Right atrium auricular region (tissue), 2 donors: ENCODE measurements around the gene PPP6R3. TPM values are rescaled to one million over a fixed set of nuclear protein-coding genes. Genes with fewer than 3 reads are reported as not detected.

ENCODE experiments used
- DNase-seq: peaks from one replicate; pipeline ENCODE4 v3.0.0-alpha.2; 2019; ENCODE audit warnings: low spot score
- H3K27ac ChIP-seq, 2 donors: fragments of 200-600 bp; sonication (generic); 1 replicate in 1 of 2; 2 replicates in 1 of 2; pipeline ENCODE4 v1.5.1; 2016 to 2019
- H3K27me3 ChIP-seq, 2 donors: fragments of 200-600 bp; sonication (generic); one replicate each; pipeline versions ENCODE4 v1.5.1 to v1.6.0; 2017 to 2019
- H3K36me3 ChIP-seq: fragments of 200-600 bp; sonication (generic); one replicate; pipeline ENCODE4 v1.5.1; 2016
- H3K4me1 ChIP-seq, 2 donors: fragments of 200-600 bp; sonication (generic); one replicate each; pipeline versions ENCODE4 v1.5.1 to v1.6.0; 2017 to 2019
- H3K4me3 ChIP-seq, 2 donors: fragments of 200-600 bp; sonication (generic); 1 replicate in 1 of 2; 2 replicates in 1 of 2; pipeline ENCODE4 v1.5.1; 2017 to 2019; ENCODE audit warnings: mild to moderate bottlenecking in 1 of 2, moderate library complexity in 1 of 2
- H3K9me3 ChIP-seq, 2 donors: fragments of 200-600 bp; sonication (generic); one replicate each; pipeline ENCODE4 v1.5.1; 2019
- total RNA-seq, 2 donors: library from RNA; depleted of rRNA; stranded (reverse); fragments of >200 nt; gene quantifications; one replicate each; pipeline ENCODE4 v1.1.0, GENCODE V29; 2016
- TF ChIP-seq, protein P1 (sequence below), 2 donors: fragments of 200-600 bp; sonication (generic); IDR thresholded peaks; one replicate each; pipeline ENCODE4 v1.5.1; 2019; ENCODE audit warnings: antibody characterized with exemption in 2 of 2

The PPP6R3 gene
- total RNA-seq, 2 donors from 2014 or later, result 81.1 to 95.2 TPM

DNA sequence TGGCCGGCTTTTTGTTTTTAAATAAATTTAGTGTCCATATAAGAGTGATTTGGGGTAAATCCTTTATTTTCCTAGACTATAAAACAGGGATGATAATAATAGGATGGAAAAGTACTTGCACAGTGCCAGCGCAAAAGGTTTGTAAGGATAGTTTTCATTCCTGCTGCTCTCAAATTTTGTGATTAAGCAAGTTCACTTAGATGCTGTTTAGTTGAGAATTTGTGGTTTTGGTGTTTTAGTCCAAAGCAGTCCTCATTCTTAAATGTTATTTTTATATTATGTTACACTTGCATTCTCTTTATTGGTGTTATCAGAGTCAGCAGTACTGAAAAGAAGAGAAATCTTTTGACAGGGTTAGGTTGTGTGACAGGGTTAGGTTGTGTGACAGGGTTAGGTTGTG lies 47.9 kb downstream of the PPP6R3 start:
- Histone ChIP-seq H3K27me3 (no peaks in the 10 kb centered on the region), H3K36me3 (no peaks in the 10 kb centered on the region), H3K27ac (no peak overlapping the region), H3K4me1 (peaks cover 0 to 78% of the 10 kb centered on the region in 2 donors), H3K4me3 (no peak overlapping the region), H3K9me3 (no peaks in the 10 kb centered on the region)
- TF ChIP-seq, protein P1, sequence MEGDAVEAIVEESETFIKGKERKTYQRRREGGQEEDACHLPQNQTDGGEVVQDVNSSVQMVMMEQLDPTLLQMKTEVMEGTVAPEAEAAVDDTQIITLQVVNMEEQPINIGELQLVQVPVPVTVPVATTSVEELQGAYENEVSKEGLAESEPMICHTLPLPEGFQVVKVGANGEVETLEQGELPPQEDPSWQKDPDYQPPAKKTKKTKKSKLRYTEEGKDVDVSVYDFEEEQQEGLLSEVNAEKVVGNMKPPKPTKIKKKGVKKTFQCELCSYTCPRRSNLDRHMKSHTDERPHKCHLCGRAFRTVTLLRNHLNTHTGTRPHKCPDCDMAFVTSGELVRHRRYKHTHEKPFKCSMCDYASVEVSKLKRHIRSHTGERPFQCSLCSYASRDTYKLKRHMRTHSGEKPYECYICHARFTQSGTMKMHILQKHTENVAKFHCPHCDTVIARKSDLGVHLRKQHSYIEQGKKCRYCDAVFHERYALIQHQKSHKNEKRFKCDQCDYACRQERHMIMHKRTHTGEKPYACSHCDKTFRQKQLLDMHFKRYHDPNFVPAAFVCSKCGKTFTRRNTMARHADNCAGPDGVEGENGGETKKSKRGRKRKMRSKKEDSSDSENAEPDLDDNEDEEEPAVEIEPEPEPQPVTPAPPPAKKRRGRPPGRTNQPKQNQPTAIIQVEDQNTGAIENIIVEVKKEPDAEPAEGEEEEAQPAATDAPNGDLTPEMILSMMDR (IDR thresholded peaks at IDR 0.05), result no peak
- no peak for DNase-seq

DNA sequence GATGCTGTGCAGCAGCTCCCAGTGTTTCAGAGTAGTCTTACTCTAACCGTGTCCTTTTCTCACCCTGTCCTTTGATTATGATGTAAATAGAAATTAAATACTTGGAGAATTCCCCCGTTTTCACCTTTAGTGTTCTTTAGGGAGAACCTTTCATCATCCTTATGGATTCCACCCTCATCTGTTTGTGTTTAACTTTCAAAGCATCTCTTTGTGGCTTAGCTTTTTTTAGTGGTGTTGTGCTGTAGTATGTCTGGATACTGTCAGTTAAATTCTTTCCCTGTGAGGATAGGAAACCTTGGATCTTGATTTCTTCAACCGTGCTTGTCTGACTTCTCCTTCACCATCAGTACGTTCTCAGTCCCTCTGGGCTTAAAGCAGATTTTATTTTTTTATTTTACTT lies 48.5 kb downstream of the PPP6R3 start:
- no peak for DNase-seq
- no peak overlapping the region for H3K4me3 ChIP-seq
- H3K27ac ChIP-seq, result no peak overlapping the region
- TF ChIP-seq, protein P1 (IDR thresholded peaks at IDR 0.05), result no peak
- no peaks in the 10 kb centered on the region for H3K9me3 ChIP-seq
- peaks cover 0 to 74% of the 10 kb centered on the region in 2 donors for H3K4me1 ChIP-seq
- H3K27me3 ChIP-seq, result no peaks in the 10 kb centered on the region
- no peaks in the 10 kb centered on the region for H3K36me3 ChIP-seq

DNA sequence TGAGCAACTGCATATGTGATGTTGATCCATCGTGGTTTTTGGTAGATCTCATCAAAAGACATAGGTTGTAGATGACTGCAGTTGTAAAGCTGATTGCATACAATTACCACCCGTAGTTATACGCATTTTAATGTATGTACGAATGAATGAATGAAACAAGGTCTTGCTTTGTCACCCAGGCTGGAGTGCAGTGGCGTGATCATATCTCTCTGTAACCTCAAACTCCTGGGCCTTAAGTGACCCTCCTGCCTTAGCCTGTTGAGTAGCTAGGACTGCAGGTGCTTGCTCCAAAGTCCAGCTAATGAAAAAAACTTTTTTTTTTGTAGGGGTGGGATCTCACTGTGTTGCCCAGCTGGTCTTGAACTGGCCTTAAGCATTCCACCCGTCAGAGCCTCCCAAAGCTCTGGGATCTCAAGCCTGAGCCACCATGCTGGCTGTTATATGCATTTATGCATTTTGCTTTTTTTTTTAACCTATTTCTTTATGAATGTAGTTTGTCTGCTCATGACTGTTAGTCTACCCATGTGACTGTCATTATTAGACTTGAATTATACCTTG lies 53.5 kb downstream of the PPP6R3 start:
- TF ChIP-seq, protein P1 (IDR thresholded peaks at IDR 0.05), result no peak
- Histone ChIP-seq H3K27me3 (no peaks in the 10 kb centered on the region), H3K27ac (no peak overlapping the region), H3K36me3 (no peaks in the 10 kb centered on the region), H3K4me1 (peaks cover 0 to 43% of the 10 kb centered on the region in 2 donors), H3K4me3 (no peak overlapping the region), H3K9me3 (no peaks in the 10 kb centered on the region)
- DNase-seq, result no peak

DNA sequence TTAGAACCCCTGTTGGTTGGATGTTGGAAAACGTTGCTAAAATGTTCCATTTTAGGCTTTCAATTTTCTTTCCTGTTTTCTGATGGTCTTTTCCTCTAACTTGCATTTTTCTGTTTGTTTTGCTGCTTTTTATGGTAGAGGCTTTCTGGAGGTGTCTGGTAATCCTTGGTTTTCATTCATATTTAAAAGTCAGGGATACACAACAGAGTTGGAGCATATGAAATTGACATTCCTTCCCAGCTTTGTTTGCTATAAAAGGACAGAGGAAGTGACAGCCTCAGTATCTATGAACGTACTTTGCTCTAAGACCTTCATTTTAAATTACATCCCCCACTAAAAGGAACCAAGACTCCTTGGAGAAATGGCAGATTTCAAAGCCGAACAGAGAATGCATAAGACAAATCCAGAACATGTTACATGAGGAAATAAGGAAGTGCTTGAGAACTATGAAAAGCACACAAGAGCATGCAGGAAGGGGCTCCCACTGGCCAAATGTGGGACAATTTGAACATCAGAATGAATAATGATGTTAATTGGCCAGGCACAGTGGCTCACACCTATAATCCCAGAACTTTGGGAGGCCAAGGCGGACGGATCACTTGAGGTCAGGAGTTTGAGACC lies 56.7 kb downstream of the PPP6R3 start:
- TF ChIP-seq, protein P1 (IDR thresholded peaks at IDR 0.05), result no peak
- peaks cover 0 to 14% of the 10 kb centered on the region in 2 donors for H3K4me1 ChIP-seq
- no peak overlapping the region for H3K27ac ChIP-seq
- peaks cover 7% of the 10 kb centered on the region for H3K36me3 ChIP-seq
- DNase-seq, result no peak
- no peaks in the 10 kb centered on the region for H3K27me3 ChIP-seq
- H3K4me3 ChIP-seq, result no peak overlapping the region
- no peaks in the 10 kb centered on the region for H3K9me3 ChIP-seq

DNA sequence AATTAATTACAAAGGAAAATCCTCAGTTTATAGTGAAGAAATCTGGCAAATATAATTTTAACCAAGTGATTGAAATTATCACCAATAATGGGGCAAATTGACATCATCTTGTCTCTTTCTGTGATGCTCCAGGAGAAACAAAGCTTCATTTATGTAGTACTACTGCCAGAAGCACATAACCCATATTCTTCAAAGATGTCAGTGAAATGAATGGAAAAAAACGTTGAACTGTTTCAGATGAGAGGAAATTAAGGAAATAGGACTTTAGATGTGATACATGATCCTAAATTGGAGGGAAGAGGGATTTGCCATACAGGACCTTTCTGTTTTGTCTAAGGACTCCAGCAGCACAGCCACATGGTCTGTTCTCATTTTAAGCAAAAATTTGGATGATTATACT lies 57.6 kb downstream of the PPP6R3 start:
- H3K36me3 ChIP-seq, result peaks cover 15% of the 10 kb centered on the region
- TF ChIP-seq, protein P1 (IDR thresholded peaks at IDR 0.05), result no peak
- no peaks in the 10 kb centered on the region for H3K27me3 ChIP-seq
- no peak overlapping the region for H3K27ac ChIP-seq
- H3K4me3 ChIP-seq, result no peak overlapping the region
- DNase-seq, result no peak
- H3K9me3 ChIP-seq, result no peaks in the 10 kb centered on the region
- peaks cover 0 to 15% of the 10 kb centered on the region in 2 donors for H3K4me1 ChIP-seq
